Thymus (tissue), 11 donors: ENCODE data around the gene WFDC12. TPM values are rescaled to one million over a fixed set of nuclear protein-coding genes. Genes with fewer than 3 reads are reported as not detected.
"Not testable (repeated sequence)": the region's sequence is repeated elsewhere in the genome, so short reads cannot be mapped to it uniquely, and the experiment has no call there.

Experiments
- DNase-seq, 9 donors: peaks; one replicate each; pipeline ENCODE4 v3.0.0-alpha.2; 2013; ENCODE audit warnings: low spot score in 9 of 9, low read depth in 6 of 9, missing footprints in 1 of 9
- H3K27ac ChIP-seq, 2 donors: one replicate each; pipeline ENCODE4 v1.5.1; 2013; ENCODE audit warnings: control low read depth in 1 of 2, low read depth in 1 of 2, low read length in 1 of 2, mild to moderate bottlenecking in 1 of 2, moderate library complexity in 1 of 2
- H3K27me3 ChIP-seq, 2 donors: one replicate each; pipeline ENCODE4 v1.5.1; 2013; ENCODE audit warnings: low read length in 1 of 2; ENCODE audit not compliant: control insufficient read depth in 2 of 2, insufficient read depth in 1 of 2
- H3K36me3 ChIP-seq, 2 donors: one replicate each; pipeline ENCODE4 v1.5.1; 2013; ENCODE audit warnings: low read length in 1 of 2, mild to moderate bottlenecking in 1 of 2, moderate library complexity in 1 of 2; ENCODE audit not compliant: control insufficient read depth in 2 of 2, insufficient read depth in 2 of 2
- H3K4me1 ChIP-seq, 2 donors: one replicate each; pipeline ENCODE4 v1.5.1; 2013; ENCODE audit warnings: low read length in 2 of 2; ENCODE audit not compliant: control insufficient read depth in 2 of 2, insufficient read depth in 2 of 2
- H3K4me3 ChIP-seq, 2 donors: one replicate each; pipeline ENCODE4 v1.5.1; 2013; ENCODE audit warnings: low read length in 2 of 2, control low read depth in 1 of 2, mild to moderate bottlenecking in 1 of 2
- H3K9me3 ChIP-seq, 2 donors: one replicate each; pipeline ENCODE4 v1.5.1; 2013; ENCODE audit warnings: low read length in 1 of 2, mild to moderate bottlenecking in 1 of 2; ENCODE audit not compliant: control insufficient read depth in 2 of 2, insufficient read depth in 1 of 2
- WGBS: extraction: QIAGEN DNeasy Blood & Tissue Kit; methylation state at CpG from one replicate; pipeline ENCODE4 v1.1.7; 2013; 5-methylcytosine and 5-hydroxymethylcytosine counted together
- polyA plus RNA-seq: library from polyadenylated mRNA; stranded (reverse); fragments of 200-250 nt; gene quantifications from one replicate; pipeline ENCODE4 v1.2.3, GENCODE V29; 2013
- total RNA-seq: library from RNA; stranded (reverse); fragments of 120-200 nt; gene quantifications from one replicate; pipeline ENCODE4 v1.2.4, GENCODE V29; 2013
- donor health status: healthy.

The WFDC12 gene
- total and polyA plus RNA-seq, 2 donors = 1.0 to 6.8 TPM

- 91% methylated on average over 3 of the region's 3 CpGs for whole genome bisulfite sequencing
- no peak for DNase-seq
- no peak overlapping the region for H3K4me3 ChIP-seq
- H3K9me3 ChIP-seq = no peaks in the 10 kb centered on the region
- H3K27ac ChIP-seq = no peak overlapping the region
- H3K36me3 ChIP-seq = no peaks in the 10 kb centered on the region
- H3K4me1 ChIP-seq = no peaks in the 10 kb centered on the region
- no peaks in the 10 kb centered on the region for H3K27me3 ChIP-seq
Observed at GRCh38 chr20:45153147-45153546, 28.9 kb upstream of the WFDC12 start.

GRCh38 chr20:45152405-45152804 is 28.1 kb upstream of the WFDC12 start:
- Histone ChIP-seq H3K4me3 (no peak overlapping the region), H3K27ac (no peak overlapping the region), H3K4me1 (no peaks in the 10 kb centered on the region), H3K9me3 (no peaks in the 10 kb centered on the region), H3K27me3 (no peaks in the 10 kb centered on the region), H3K36me3 (no peaks in the 10 kb centered on the region)
- 87% methylated on average over 2 of the region's 2 CpGs for WGBS
- DNase-seq = no peak

DNA sequence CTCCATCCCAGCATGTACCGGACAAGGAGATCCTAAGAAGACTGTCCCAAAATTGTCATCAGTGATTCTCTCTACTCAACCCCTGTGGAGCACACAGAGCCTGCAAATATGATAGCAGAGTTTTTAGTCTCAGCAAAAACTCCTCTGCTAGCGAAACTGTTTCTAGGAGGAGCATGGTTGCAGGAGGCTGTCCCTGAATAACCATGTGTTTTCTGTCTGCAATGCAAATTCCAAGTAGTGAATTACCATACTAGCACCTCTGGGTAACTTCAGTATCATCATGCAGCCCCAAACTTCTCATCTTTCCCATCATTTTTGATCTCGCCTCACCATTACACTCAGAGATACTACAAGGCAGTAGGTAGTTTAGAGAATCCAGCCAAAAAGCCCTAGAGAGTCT is 24.8 kb upstream of the WFDC12 start:
- no peak overlapping the region for H3K27ac ChIP-seq
- H3K4me3 ChIP-seq = no peak overlapping the region
- no peaks in the 10 kb centered on the region for H3K36me3 ChIP-seq
- DNase-seq = no peak
- H3K27me3 ChIP-seq = peaks cover 0 to 2% of the 10 kb centered on the region in 2 donors
- H3K4me1 ChIP-seq = no peaks in the 10 kb centered on the region
- 95% methylated on average over 3 of the region's 3 CpGs for WGBS
- no peaks in the 10 kb centered on the region for H3K9me3 ChIP-seq

DNA sequence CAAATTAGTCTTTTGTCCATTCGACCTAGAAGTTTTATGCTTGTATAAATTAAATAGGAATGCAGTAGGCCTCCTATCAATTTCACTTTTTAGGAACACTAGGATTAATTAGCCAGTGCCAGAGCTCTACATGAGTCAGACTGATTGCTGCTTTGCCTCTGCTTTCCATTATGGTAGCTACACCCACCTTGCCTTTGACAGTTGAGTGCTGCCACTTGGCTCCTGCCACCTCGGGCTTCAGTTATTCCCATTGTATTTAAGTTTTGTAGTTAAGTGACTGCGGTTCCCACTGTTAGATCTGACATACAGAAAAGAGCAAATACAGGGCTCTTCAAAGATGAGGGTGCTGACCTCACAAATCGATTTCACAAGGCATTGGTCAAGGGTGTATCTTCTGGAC is 16.6 kb upstream of the WFDC12 start:
- Histone ChIP-seq H3K4me1 (no peaks in the 10 kb centered on the region), H3K4me3 (no peak overlapping the region), H3K27me3 (peaks cover 0 to 5% of the 10 kb centered on the region in 2 donors), H3K9me3 (no peaks in the 10 kb centered on the region), H3K27ac (no peak overlapping the region), H3K36me3 (no peaks in the 10 kb centered on the region)
- DNase-seq = no peak
- 87% methylated on average over 4 of the region's 4 CpGs for WGBS

GRCh38 chr20:45139733-45140375 is 15.6 kb upstream of the WFDC12 start:
- H3K27ac ChIP-seq, H3K27me3 ChIP-seq, H3K9me3 ChIP-seq, H3K4me1 ChIP-seq, DNase-seq, H3K4me3 ChIP-seq, H3K36me3 ChIP-seq: not testable (repeated sequence)
- 98% methylated on average over 5 of the region's 5 CpGs for WGBS

DNA sequence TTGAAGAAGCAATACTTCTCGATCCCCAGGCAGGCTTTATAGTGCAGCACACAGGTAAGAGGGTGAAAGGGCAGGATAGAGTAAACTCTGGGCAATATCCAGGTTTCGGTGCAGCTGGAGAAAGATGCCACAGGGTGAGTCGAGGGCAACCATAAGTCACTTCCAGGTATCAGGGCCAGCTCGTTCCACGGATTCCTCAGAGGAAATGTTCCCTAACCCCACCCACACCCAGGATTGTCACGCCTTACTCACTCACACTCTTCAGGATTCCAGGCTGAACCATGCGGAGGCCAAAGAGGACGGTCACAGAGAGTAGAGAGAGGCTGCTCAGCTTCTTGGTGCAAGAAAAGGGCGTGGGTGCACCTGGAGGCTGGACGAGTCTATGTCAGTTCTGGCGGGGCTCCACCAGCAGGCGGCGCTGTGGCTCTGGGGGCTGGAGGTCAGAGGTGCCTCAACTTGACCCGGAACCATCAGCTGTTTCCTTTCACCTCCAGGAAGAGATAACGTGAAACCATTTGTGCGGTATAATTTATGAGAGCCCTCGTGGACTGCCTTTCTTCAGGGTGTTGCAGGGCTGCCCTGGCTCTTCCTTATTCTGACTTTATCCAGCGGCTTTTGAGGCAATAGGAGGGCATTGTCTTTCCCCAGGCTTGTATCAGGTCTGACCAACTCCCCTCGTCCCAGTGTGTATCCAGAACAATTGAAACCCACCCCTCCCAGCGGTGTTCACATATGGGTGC is 14.5 kb upstream of the WFDC12 start:
- peak in 1 of 9 donors; percentile 21 for DNase-seq
- H3K4me3 ChIP-seq = no peak overlapping the region
- H3K27me3 ChIP-seq = peaks cover 0 to 7% of the 10 kb centered on the region in 2 donors
- H3K36me3 ChIP-seq = no peaks in the 10 kb centered on the region
- H3K9me3 ChIP-seq = no peaks in the 10 kb centered on the region
- WGBS = 49% methylated on average over 20 of the region's 20 CpGs
- H3K27ac ChIP-seq = no peak overlapping the region
- H3K4me1 ChIP-seq = no peaks in the 10 kb centered on the region

DNA sequence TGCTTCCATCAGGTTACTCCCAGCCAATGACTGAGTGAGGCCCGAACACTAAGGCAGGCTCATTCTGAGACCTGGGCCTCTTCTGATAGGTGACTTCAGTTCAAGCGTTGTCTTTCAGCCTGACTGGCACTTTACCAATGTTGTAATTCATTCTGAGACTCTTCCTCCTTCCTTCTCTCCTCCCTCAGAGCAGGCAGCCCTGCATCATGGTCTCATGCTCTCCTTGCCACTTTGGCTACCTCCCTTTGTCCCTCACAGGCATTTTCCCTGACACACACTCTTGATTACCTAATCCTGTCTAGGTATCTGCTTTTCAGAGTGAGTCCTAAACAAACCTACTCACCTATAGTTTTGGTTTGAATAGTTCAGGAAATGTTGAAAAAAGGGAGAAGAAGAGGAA is 12.6 kb upstream of the WFDC12 start:
- H3K4me1 ChIP-seq = no peaks in the 10 kb centered on the region

GRCh38 chr20:45128099-45128498 is 3.8 kb upstream of the WFDC12 start:
- 88% methylated on average over 2 of the region's 2 CpGs for WGBS
- no peak for DNase-seq
- Histone ChIP-seq H3K4me1 (no peaks in the 10 kb centered on the region), H3K27ac (no peak overlapping the region), H3K4me3 (no peak overlapping the region), H3K36me3 (no peaks in the 10 kb centered on the region), H3K27me3 (peaks cover 0 to 6% of the 10 kb centered on the region in 2 donors), H3K9me3 (no peaks in the 10 kb centered on the region)

More for the DNA sequence above, 12.6 kb upstream of the WFDC12 start:
- no peak overlapping the region for H3K27ac ChIP-seq
- H3K36me3 ChIP-seq = no peaks in the 10 kb centered on the region
- no peaks in the 10 kb centered on the region for H3K9me3 ChIP-seq
- 48% methylated on average over 2 of the region's 2 CpGs for WGBS
- no peak overlapping the region for H3K4me3 ChIP-seq
- DNase-seq = no peak
- H3K27me3 ChIP-seq = peaks cover 0 to 7% of the 10 kb centered on the region in 2 donors

GRCh38 chr20:45121388-45121787 is 2.9 kb downstream of the WFDC12 start:
- 98% methylated on average over 2 of the region's 2 CpGs for WGBS
- no peaks in the 10 kb centered on the region for H3K9me3 ChIP-seq
- H3K27me3 ChIP-seq = peaks cover 0 to 4% of the 10 kb centered on the region in 2 donors
- no peaks in the 10 kb centered on the region for H3K36me3 ChIP-seq
- no peak overlapping the region for H3K27ac ChIP-seq
- H3K4me3 ChIP-seq = no peak overlapping the region
- no peak for DNase-seq
- no peaks in the 10 kb centered on the region for H3K4me1 ChIP-seq
